DOHH2 (cell line): Measurements from ENCODE around the gene TNFSF8.

Experiments used
- CTCF ChIP-seq: fragments of 200-600 bp; sonication (generic); IDR thresholded peaks from one replicate; pipeline ENCODE4 v1.5.1; 2014; ENCODE audit warnings: antibody characterized with exemption, mild to moderate bottlenecking, low read depth, low read length; ENCODE audit not compliant: poor library complexity, severe bottlenecking
- EZH2phosphoT487 ChIP-seq: fragments of 200-600 bp; sonication (generic); IDR thresholded peaks from 2 replicates; pipeline ENCODE4 v1.6.1; 2017; ENCODE audit warnings: borderline replicate concordance, mild to moderate bottlenecking, antibody characterized with exemption, low read length, moderate library complexity, mixed read lengths

- TF ChIP-seq CTCF (no peak), EZH2phosphoT487 (no peak)
Observed at GRCh38 chr9:114884787-114885452, 45.5 kb downstream of the TNFSF8 start.
